Measurements from ENCODE around the gene SLF1. TPM values are rescaled to one million over a fixed set of nuclear protein-coding genes. Genes with fewer than 3 reads are reported as not detected.

The SLF1 gene
- total RNA-seq, 3 donors from 2014 or later, result 6.7 to 12.9 (median 8.5) TPM

DNA sequence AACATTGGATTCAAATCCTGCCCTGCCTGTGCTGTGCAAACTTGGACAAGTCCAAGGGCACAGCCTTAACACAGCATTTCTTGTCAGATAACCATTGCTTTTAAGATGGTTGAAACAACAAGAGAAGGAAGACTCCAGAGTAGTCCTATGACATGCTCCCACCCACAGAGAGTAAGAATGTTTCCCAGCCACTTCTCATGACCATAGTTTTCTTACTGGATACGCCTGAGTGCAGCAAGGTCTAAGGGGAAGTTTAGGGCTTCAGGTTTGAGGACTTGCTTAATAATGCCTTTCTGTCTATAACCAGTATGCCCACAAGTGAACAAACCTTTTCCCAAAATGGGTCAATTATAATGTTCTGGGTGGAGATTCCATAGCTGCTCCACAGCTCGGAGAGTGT lies 126.4 kb downstream of the SLF1 start:
- no peaks in the 10 kb centered on the region for H3K9me3 ChIP-seq
- no peak for TF ChIP-seq POLR2AphosphoS5 (IDR thresholded peaks at IDR 0.05)
- TF ChIP-seq, protein P1, sequence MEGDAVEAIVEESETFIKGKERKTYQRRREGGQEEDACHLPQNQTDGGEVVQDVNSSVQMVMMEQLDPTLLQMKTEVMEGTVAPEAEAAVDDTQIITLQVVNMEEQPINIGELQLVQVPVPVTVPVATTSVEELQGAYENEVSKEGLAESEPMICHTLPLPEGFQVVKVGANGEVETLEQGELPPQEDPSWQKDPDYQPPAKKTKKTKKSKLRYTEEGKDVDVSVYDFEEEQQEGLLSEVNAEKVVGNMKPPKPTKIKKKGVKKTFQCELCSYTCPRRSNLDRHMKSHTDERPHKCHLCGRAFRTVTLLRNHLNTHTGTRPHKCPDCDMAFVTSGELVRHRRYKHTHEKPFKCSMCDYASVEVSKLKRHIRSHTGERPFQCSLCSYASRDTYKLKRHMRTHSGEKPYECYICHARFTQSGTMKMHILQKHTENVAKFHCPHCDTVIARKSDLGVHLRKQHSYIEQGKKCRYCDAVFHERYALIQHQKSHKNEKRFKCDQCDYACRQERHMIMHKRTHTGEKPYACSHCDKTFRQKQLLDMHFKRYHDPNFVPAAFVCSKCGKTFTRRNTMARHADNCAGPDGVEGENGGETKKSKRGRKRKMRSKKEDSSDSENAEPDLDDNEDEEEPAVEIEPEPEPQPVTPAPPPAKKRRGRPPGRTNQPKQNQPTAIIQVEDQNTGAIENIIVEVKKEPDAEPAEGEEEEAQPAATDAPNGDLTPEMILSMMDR (IDR thresholded peaks at IDR 0.05), result no peak
- no peak for TF ChIP-seq POLR2A (IDR thresholded peaks at IDR 0.05)
- no peaks in the 10 kb centered on the region for H3K27me3 ChIP-seq
- H3K27ac ChIP-seq, result no peak overlapping the region
- H3K4me1 ChIP-seq, result no peaks in the 10 kb centered on the region
- no peak for DNase-seq (ENCODE audit: low spot score in 2 of 2)
- no peak overlapping the region for H3K4me3 ChIP-seq
- no peaks in the 10 kb centered on the region for H3K36me3 ChIP-seq
- intact Hi-C loops (cut with DNase I; ENCODE audit: low total_unique reads), result no loop called here

DNA sequence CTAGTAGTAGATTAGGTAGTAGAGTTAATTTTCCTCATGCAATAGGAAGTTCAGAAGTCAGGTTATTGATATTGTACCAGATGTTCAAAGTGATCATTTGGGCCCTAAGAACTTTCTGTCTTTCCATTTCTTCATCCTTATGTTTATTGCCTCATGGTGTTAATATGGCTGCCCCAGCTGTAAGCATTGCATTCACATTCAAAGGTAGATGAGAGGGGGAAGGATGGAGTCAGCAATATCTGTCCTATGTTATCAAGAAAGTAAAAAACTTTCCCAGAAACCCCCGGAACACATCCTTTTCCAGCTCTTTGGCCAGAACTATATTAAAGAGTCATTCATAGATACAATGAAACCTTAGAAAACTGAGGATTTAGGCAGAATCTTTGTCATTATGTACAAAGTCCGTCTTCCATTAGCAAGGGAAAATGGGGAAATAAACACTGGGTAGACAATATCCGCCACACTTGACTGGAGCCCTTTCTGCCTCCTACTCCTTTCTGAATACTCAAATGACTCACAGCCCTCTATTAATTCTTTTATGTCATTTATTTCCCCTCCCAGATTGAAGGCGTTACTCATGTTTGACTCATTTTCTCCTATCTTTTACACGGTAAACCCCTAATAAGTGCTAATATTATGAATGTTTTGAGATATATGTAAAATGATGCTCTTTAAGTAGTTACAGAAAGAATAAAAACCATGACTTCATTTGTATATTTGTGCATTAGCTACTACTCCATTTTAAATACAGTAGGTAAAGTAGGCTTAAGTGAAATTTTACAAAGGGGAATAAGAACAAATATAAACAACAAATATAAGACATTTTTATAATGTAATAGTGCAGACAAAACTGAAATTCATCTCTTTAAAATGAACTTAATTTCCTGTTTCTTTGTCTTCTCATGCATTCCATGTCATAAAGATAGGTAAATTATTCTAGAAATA lies 127.6 kb downstream of the SLF1 start:
- H3K4me3 ChIP-seq, result no peak overlapping the region
- no peak overlapping the region for H3K27ac ChIP-seq
- H3K9me3 ChIP-seq, result no peaks in the 10 kb centered on the region
- intact Hi-C loops (cut with DNase I; ENCODE audit: low total_unique reads), result no loop called here
- H3K4me1 ChIP-seq, result no peaks in the 10 kb centered on the region
- no peaks in the 10 kb centered on the region for H3K27me3 ChIP-seq
- TF ChIP-seq POLR2A (IDR thresholded peaks at IDR 0.05) (no peak), POLR2AphosphoS5 (IDR thresholded peaks at IDR 0.05) (no peak)
- TF ChIP-seq, protein P1 (IDR thresholded peaks at IDR 0.05), result no peak
- H3K36me3 ChIP-seq, result no peaks in the 10 kb centered on the region
- DNase-seq (ENCODE audit: low spot score in 2 of 2), result no peak

DNA sequence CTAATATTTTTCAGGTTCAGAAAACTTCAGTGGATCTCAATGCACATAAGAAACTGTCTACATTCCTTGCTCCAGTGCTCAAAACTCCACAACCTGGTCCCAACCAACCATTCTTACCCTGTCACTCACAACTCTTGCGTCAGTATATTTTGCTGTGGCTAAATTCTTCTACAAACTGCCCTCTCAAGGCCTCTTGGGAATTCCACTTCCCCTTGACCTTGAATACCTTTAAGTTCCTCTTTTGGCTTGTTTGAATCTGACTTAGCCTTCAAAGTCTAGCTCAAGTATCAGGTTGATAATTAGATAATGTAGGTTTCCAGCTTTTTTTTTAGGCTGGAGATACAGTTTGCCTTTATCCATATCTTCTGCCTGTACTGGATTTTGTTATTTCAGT lies 128.3 kb downstream of the SLF1 start:
- H3K4me3 ChIP-seq, result no peak overlapping the region
- no peak for DNase-seq (ENCODE audit: low spot score in 2 of 2)
- TF ChIP-seq POLR2AphosphoS5 (IDR thresholded peaks at IDR 0.05), result no peak
- TF ChIP-seq POLR2A (IDR thresholded peaks at IDR 0.05), result no peak
- TF ChIP-seq, protein P1 (IDR thresholded peaks at IDR 0.05), result no peak
- no peaks in the 10 kb centered on the region for H3K27me3 ChIP-seq
- intact Hi-C loops (cut with DNase I; ENCODE audit: low total_unique reads), result no loop called here
- H3K4me1 ChIP-seq, result no peaks in the 10 kb centered on the region
- H3K27ac ChIP-seq, result no peak overlapping the region
- no peaks in the 10 kb centered on the region for H3K9me3 ChIP-seq
- H3K36me3 ChIP-seq, result no peaks in the 10 kb centered on the region

Other genes starting within 250 kb of the SLF1 start
- 10 to 100 TPM in 1 of 3 donors, 1 to 10 TPM in 2; 5.9 to 15.5 (median 7.9) TPM for gene KIAA0825, start 65 bp upstream of the SLF1 start, total RNA-seq

Data from breast epithelium (tissue), 4 donors.